NCI-H1092 (cell line): Measurements from ENCODE around the gene SIGLEC7.
"Not testable (repeated sequence)": the region's sequence is repeated elsewhere in the genome, so short reads cannot be mapped to it uniquely, and the experiment has no call there.

Experiments used
- DNase-seq: peaks from one replicate; lab custom pipeline; 2025; lab: John Stamatoyannopoulos, UW

SIGLEC7 gene

GRCh38 chr19:51139299-51140014 lies 2.6 kb upstream of the SIGLEC7 start:
- no peak for DNase-seq

DNA sequence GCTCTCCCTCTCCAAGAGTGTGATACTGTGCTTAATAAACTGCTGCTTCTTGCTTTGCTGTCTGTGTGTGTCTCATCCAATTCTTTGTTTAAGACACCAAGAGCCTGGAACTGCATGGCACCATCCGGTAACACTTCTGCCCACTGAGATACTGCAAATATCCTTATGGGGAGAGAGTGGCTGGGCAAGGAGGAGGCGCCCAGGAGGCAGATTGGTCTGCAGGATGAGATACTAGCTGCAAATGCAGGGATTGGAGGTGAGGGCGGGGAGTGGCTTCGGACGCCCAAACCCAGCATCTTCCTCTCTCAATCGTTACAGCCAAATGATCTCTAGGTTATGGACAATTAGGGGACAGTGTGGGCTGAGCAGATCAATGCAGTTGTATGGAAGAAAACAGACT lies 1.7 kb upstream of the SIGLEC7 start:
- DNase-seq, result no peak

DNA sequence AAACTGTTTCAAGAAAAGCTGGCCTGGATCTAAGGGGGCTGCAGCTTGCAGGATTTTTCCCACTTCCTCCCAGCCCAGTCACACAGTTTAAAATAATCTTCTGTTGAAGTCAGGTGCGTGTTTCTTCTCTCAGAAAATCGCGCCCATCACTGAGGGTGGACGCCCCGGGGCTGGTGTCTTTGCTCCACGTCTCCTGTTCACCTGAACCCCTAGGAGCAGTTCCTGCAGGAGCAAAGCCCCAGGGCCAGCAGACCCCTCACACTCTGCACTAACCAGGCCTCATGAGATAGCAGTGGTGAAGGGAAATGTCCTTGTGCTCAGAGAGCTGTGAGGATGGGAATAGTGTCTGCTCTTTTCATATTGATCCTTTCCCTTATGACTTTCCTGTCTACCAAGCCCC lies 920 bp upstream of the SIGLEC7 start:
- no peak for DNase-seq

DNA sequence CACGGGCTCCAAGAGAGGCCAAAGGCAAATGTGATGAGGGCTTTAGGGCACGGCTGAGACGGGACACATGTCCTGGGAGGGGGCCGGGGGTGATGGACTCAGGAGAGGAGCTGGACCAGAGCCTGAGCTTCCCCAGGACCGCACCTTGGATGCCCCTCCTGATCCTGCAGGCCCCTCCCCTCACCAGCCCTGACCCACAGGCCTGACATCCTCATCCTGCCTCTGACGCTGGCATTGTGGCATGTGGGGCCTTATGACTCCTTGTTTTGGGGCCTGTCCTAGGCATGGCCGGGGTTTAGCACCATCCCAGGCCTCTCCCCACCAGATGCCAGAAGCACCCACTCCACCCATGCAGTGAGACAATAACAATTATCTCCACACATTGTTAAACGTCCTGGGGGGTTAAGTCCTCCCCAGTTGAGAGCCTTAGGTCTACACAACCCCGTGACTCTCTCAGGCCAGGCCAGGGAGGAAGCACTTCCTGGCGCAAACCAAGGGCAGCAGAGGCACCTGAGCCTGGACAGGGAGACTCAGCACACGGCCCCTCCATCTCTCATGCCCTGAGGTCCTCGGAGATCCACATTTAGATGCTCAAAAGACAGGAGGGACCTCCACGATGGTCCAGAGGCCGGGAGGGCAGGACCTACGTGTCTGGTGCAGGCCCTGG lies 841 bp downstream of the SIGLEC7 start:
- DNase-seq, result not testable (repeated sequence)

DNA sequence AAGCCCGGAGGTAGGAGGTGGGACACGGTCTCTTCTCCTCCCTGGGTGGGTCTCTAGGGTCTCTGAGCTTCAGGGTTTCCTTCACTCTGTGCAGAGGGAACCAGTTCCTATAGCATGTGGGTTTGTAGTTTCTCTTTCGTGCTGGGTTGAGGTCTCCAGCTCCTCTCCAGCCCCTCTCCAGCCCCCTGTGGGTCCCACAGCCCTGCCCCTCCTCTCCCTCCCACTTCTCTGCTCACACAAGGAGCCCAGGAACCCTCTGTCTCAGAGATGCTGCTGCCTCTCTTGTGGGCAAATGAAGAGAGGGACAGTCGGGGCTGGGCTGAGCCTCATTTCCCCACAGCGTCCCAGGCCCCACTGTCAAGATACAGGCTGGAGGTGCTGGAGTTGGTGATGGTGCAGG lies 1.4 kb downstream of the SIGLEC7 start:
- DNase-seq, result no peak

DNA sequence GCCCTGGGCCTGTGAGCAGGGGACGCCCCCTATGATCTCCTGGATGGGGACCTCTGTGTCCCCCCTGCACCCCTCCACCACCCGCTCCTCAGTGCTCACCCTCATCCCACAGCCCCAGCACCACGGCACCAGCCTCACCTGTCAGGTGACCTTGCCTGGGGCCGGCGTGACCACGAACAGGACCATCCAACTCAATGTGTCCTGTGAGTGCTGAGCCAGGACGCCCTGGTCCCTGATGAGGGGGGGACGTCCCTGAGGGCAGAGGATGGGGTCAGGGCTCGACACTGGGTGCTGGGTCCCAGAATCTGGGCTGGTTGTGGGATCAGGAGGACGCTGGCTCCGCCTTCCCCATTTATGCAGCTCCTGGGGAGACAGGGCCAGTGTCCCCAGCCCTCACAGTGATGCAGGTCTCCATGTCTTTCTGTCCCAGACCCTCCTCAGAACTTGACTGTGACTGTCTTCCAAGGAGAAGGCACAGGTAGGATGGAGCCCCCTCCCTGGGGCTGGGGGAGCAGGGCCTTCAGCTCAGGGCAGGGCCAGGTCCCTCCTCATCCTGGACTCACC lies 2.5 kb downstream of the SIGLEC7 start:
- DNase-seq, result no peak

- DNase-seq, result no peak
These were observed 3.9 kb downstream of the SIGLEC7 start for GRCh38 chr19:51145916-51146493.

GRCh38 chr19:51146751-51147150 lies 4.7 kb downstream of the SIGLEC7 start:
- no peak for DNase-seq

- no peak for DNase-seq
These were observed 5.6 kb downstream of the SIGLEC7 start for GRCh38 chr19:51147663-51148062.

GRCh38 chr19:51148580-51148979 lies 6.5 kb downstream of the SIGLEC7 start:
- no peak for DNase-seq

- no peak for DNase-seq
These were observed 8.5 kb downstream of the SIGLEC7 start for GRCh38 chr19:51150627-51151026.

GRCh38 chr19:51156710-51157109 lies 14.6 kb downstream of the SIGLEC7 start:
- no peak for DNase-seq

DNA sequence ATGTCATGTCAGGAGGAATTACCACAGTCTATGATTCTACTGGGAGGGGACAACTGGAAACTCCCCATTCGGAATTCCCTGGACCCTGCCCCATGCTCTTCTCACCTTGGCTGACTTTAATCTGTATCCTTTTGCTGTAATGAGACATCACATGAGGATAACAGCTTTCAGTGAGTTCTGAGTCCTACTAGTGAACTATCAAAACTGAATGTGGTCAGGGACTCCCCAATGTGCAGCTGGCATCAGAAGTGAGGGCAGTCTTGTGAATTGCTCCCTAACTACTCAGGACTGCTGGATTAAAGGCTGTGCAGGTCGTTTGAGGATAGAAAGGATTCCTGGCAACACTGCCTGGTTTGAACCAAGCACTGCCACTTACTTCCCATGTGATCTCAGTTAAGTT lies 15.2 kb downstream of the SIGLEC7 start:
- no peak for DNase-seq

- no peak for DNase-seq
These were observed 16.5 kb downstream of the SIGLEC7 start for GRCh38 chr19:51158474-51159129.

GRCh38 chr19:51159656-51160055 lies 17.6 kb downstream of the SIGLEC7 start:
- DNase-seq, result no peak

DNA sequence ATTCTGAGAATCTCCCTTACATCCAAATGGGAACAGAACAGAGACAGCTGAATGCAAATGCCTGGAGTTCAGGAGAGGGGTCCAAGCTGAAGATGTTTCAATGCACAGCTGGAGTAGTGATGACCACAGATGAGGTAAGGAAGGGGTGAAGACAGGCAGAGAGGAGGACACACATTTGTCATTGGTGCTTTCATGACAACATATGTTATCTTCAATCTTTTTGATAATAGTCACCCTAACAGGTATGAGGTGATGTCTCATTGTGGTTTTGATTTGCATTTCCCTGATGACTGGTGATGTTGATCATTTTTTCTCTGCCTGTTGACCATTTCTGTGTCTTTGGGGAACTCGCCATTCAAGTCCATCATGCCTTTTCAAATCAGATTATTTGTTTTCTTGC lies 19.2 kb downstream of the SIGLEC7 start:
- DNase-seq, result no peak

GRCh38 chr19:51161867-51162496 lies 19.9 kb downstream of the SIGLEC7 start:
- DNase-seq, result no peak

- DNase-seq, result no peak
These were observed 21.2 kb downstream of the SIGLEC7 start for GRCh38 chr19:51163257-51163656.

GRCh38 chr19:51164215-51164614 lies 22.1 kb downstream of the SIGLEC7 start:
- DNase-seq, result no peak

GRCh38 chr19:51166846-51167490 lies 24.9 kb downstream of the SIGLEC7 start:
- DNase-seq, result no peak

GRCh38 chr19:51168564-51169282 lies 26.6 kb downstream of the SIGLEC7 start:
- DNase-seq, result no peak
